Left colon (tissue), 2 donors: ENCODE results near the gene LRIG1. TPM values are rescaled to one million over a fixed set of nuclear protein-coding genes. Genes with fewer than 3 reads are reported as not detected.
"Not testable (repeated sequence)": the region's sequence is repeated elsewhere in the genome, so short reads cannot be mapped to it uniquely, and the experiment has no call there.

Experiments used
- ATAC-seq: fragments of 200-7000 bp; cut with Tn5 transposase; one replicate; pipeline ENCODE4 v1.9.1; 2020; ENCODE audit warnings: mild to moderate bottlenecking, moderate library complexity
- DNase-seq, 2 donors: peaks; one replicate each; pipeline ENCODE4 v3.0.0-alpha.2; 2020
- intact Hi-C, 2 donors: fragments of 100-400 bp; cut with DNase I in 1 of 2; cut with micrococcal nuclease in 1 of 2; formaldehyde crosslinking; loops; one replicate each; pipeline versions ENCODE4 v1.11.2 to v1.14.0; 2022; cut with DNase I, micrococcal nuclease
- total RNA-seq, 2 donors: library from RNA; stranded (reverse); fragmentation: NEBNext Ultra II Directional; extraction: Animal tissue kit (Norgen Biotek cat#: 25700); gene quantifications; one replicate each; pipeline ENCODE4 v1.2.1, GENCODE V29; 2021
- donor health status: DM: no; HTN: no; CAD: no.
- donor health status: DM: yes; HTN: yes; CAD: no.

Gene LRIG1
- total RNA-seq, 2 donors from 2014 or later: 55.4 to 57.0 TPM

- DNase-seq (no peak), ATAC-seq (no peak)
- intact Hi-C loops: no loop called here
These were observed 64.8 kb downstream of the LRIG1 start for GRCh38 chr3:66435989-66436388.

- no peak for DNase-seq
- intact Hi-C loops: no loop called here
- ATAC-seq: no peak
These were observed 66.1 kb downstream of the LRIG1 start for GRCh38 chr3:66434726-66435125.

- ATAC-seq (peak; percentile 42), DNase-seq (no peak)
- intact Hi-C loops: no loop called here
These were observed 67.4 kb downstream of the LRIG1 start for GRCh38 chr3:66433522-66433782.

- DNase-seq: no peak
- no peak for ATAC-seq
- intact Hi-C loops: no loop called here
These were observed 67.9 kb downstream of the LRIG1 start for GRCh38 chr3:66432767-66433521.

- DNase-seq: no peak
- intact Hi-C loops: no loop called here
- no peak for ATAC-seq
These were observed 68.6 kb downstream of the LRIG1 start for GRCh38 chr3:66432041-66432766.

- intact Hi-C loops: no loop called here
- no peak for ATAC-seq
- DNase-seq: no peak
These were observed 69.3 kb downstream of the LRIG1 start for GRCh38 chr3:66431494-66431893.

GRCh38 chr3:66430876-66431275 is 69.9 kb downstream of the LRIG1 start:
- intact Hi-C loops: no loop called here
- DNase-seq (no peak), ATAC-seq (no peak)

- DNase-seq (peak in 1 of 2 donors; percentile 78), ATAC-seq (peak; percentile 60)
- intact Hi-C loops: loop anchor here in 1 of 2 donors (10.0 kb wide), 1 partner anchor 66 kb away; no protein-coding TSS in a partner anchor
These were observed 72.1 kb downstream of the LRIG1 start for GRCh38 chr3:66428733-66429132.

GRCh38 chr3:66427951-66428474 is 72.8 kb downstream of the LRIG1 start:
- ATAC-seq: no peak
- intact Hi-C loops: loop anchor here in 1 of 2 donors (10.0 kb wide), 1 partner anchor 67 kb away; no protein-coding TSS in a partner anchor

GRCh38 chr3:66427352-66427751 is 73.5 kb downstream of the LRIG1 start:
- intact Hi-C loops: loop anchor here in 1 of 2 donors (10.0 kb wide), 1 partner anchor 67 kb away; no protein-coding TSS in a partner anchor
- no peak for DNase-seq
- no peak for ATAC-seq

More at GRCh38 chr3:66427951-66428474, 72.8 kb downstream of the LRIG1 start:
- DNase-seq: no peak

GRCh38 chr3:66426135-66426534 is 74.7 kb downstream of the LRIG1 start:
- intact Hi-C loops: loop anchor here in 1 of 2 donors (10.0 kb wide), 1 partner anchor 69 kb away; no protein-coding TSS in a partner anchor
- DNase-seq (no peak), ATAC-seq (no peak)

- ATAC-seq (no peak), DNase-seq (no peak)
- intact Hi-C loops: loop anchor here in 1 of 2 donors (10.0 kb wide), 1 partner anchor 69 kb away; no protein-coding TSS in a partner anchor
These were observed 75.2 kb downstream of the LRIG1 start for GRCh38 chr3:66425576-66426114.

GRCh38 chr3:66425032-66425431 is 75.8 kb downstream of the LRIG1 start:
- no peak for DNase-seq
- ATAC-seq: no peak
- intact Hi-C loops: loop anchor here in 1 of 2 donors (10.0 kb wide), 1 partner anchor 70 kb away; no protein-coding TSS in a partner anchor

- intact Hi-C loops: loop anchor here in 1 of 2 donors (10.0 kb wide), 1 partner anchor 71 kb away; no protein-coding TSS in a partner anchor
- ATAC-seq (no peak), DNase-seq (no peak)
These were observed 77.0 kb downstream of the LRIG1 start for GRCh38 chr3:66423791-66424190.

GRCh38 chr3:66421893-66422292 is 78.9 kb downstream of the LRIG1 start:
- intact Hi-C loops: loop anchor here in 1 of 2 donors (10.0 kb wide), 1 partner anchor 73 kb away; no protein-coding TSS in a partner anchor
- DNase-seq, ATAC-seq: not testable (repeated sequence)

GRCh38 chr3:66421144-66421543 is 79.7 kb downstream of the LRIG1 start:
- not testable (repeated sequence) for DNase-seq, ATAC-seq
- intact Hi-C loops: loop anchor here in 1 of 2 donors (10.0 kb wide), 1 partner anchor 74 kb away; no protein-coding TSS in a partner anchor

GRCh38 chr3:66419036-66419435 is 81.8 kb downstream of the LRIG1 start:
- DNase-seq (no peak), ATAC-seq (no peak)
- intact Hi-C loops: no loop called here

- ATAC-seq (peak; percentile 12), DNase-seq (no peak)
- intact Hi-C loops: no loop called here
These were observed 82.3 kb downstream of the LRIG1 start for GRCh38 chr3:66418475-66418931.
